K562 (cell line): Measurements from ENCODE around the gene KLHDC7B. TPM values are rescaled to one million over a fixed set of nuclear protein-coding genes. Genes with fewer than 3 reads are reported as not detected.
A peak's percentile ranks its signal among the peaks of the same experiment; 100 is the strongest.

Source experiments
- CC2D1A ChIP-seq: fragments of 450-650 bp; IDR thresholded peaks from 2 replicates; pipeline ENCODE4 v1.6.1; 2017; ENCODE audit warnings: mild to moderate bottlenecking
- CCAR2 ChIP-seq: fragments of 200-400 bp; formaldehyde crosslinking; IDR thresholded peaks from 2 replicates; pipeline ENCODE4 v1.6.1; 2017; ENCODE audit warnings: mild to moderate bottlenecking, low read depth, low read length
- CTCF ChIP-seq, 3 experiments: IDR thresholded peaks in 2 of 3; conservative IDR thresholded peaks in 1 of 3; 2 replicates each; pipeline ENCODE4 v1.5.1; 2011 to 2012; ENCODE audit warnings: low read length in 3 of 3, mild to moderate bottlenecking in 3 of 3, control low read depth in 2 of 3, improper control_type of control experiment in 1 of 3, inconsistent platforms in 1 of 3, low read depth in 1 of 3, mixed read lengths in 1 of 3, moderate library complexity in 1 of 3; ENCODE audit not compliant: insufficient read depth in 2 of 3
- ELF2 ChIP-seq: fragments of 250-450 bp; sonication (Bioruptor Pico); IDR thresholded peaks from 2 replicates; pipeline ENCODE4 v1.5.0; 2021; ENCODE audit warnings: mild to moderate bottlenecking
- ESRRA ChIP-seq: fragments of 450-650 bp; IDR thresholded peaks from 2 replicates; pipeline ENCODE4 v1.6.1; 2014; ENCODE audit warnings: low read depth, mild to moderate bottlenecking, moderate library complexity, borderline replicate concordance
- ETV1 ChIP-seq: fragments of 450-650 bp; conservative IDR thresholded peaks from 2 replicates; pipeline ENCODE4 v1.6.1; 2016; ENCODE audit warnings: missing genetic modification characterization, control low read depth, low read depth, missing compliant biosample characterization
- FOSL1 ChIP-seq: fragments of 200-800 bp; sonication (Bioruptor generic); conservative IDR thresholded peaks from 2 replicates; pipeline ENCODE4 v1.6.1; 2016; ENCODE audit warnings: missing genetic modification characterization, missing compliant biosample characterization
- GATA2 ChIP-seq: sonication (generic); formaldehyde crosslinking; IDR thresholded peaks from 2 replicates; pipeline ENCODE4 v1.4.0; 2020; ENCODE audit warnings: mild to moderate bottlenecking, missing genetic modification reagents
- KDM2B ChIP-seq: fragments of 250-450 bp; sonication (Bioruptor Pico); IDR thresholded peaks from 2 replicates; pipeline ENCODE4 v1.8.0; 2021; ENCODE audit warnings: mild to moderate bottlenecking, moderate library complexity
- MAX ChIP-seq: sonication (generic); formaldehyde crosslinking; IDR thresholded peaks from 2 replicates; pipeline ENCODE4 v1.9.0; 2022; ENCODE audit warnings: mild to moderate bottlenecking, missing genetic modification reagents
- MBD2 ChIP-seq: sonication (generic); IDR thresholded peaks from 2 replicates; pipeline ENCODE4 v1.6.1; 2016; ENCODE audit warnings: low read depth, borderline replicate concordance
- MED1 ChIP-seq: sonication (generic); formaldehyde crosslinking; IDR thresholded peaks from 2 replicates; pipeline ENCODE4 v1.8.1; 2023; ENCODE audit warnings: missing genetic modification reagents, borderline replicate concordance
- NEUROD1 ChIP-seq: fragments of 150-350 bp; IDR thresholded peaks from 2 replicates; pipeline ENCODE4 v1.6.1; 2014; ENCODE audit warnings: borderline replicate concordance, low read length, low read depth; ENCODE audit not compliant: partially characterized antibody
- PATZ1 ChIP-seq: fragments of 250-450 bp; sonication (Bioruptor Pico); IDR thresholded peaks from 2 replicates; pipeline ENCODE4 v1.5.0; 2020; ENCODE audit warnings: mild to moderate bottlenecking, borderline replicate concordance
- POLR2G ChIP-seq: fragments of 200-400 bp; formaldehyde crosslinking; IDR thresholded peaks from 2 replicates; pipeline ENCODE4 v1.6.1; 2017; ENCODE audit warnings: low read depth, mild to moderate bottlenecking, antibody characterized with exemption, low read length, moderate library complexity
- PYGO2 ChIP-seq: fragments of 450-650 bp; IDR thresholded peaks from 2 replicates; pipeline ENCODE4 v1.6.1; 2016; ENCODE audit warnings: mild to moderate bottlenecking, missing genetic modification characterization, moderate library complexity, missing compliant biosample characterization
- SP2 ChIP-seq: IDR thresholded peaks from 2 replicates; pipeline ENCODE4 v1.6.1; 2011; ENCODE audit warnings: mild to moderate bottlenecking, low read depth, low read length, moderate library complexity; ENCODE audit not compliant: poor library complexity, severe bottlenecking; ENCODE audit errors: extremely low read depth
- TAF9B ChIP-seq: fragments of 450-650 bp; IDR thresholded peaks from 2 replicates; pipeline ENCODE4 v1.6.1; 2018; ENCODE audit warnings: mild to moderate bottlenecking; ENCODE audit not compliant: partially characterized antibody
- TAL1 ChIP-seq: fragments of 450-650 bp; IDR thresholded peaks from 2 replicates; pipeline ENCODE4 v1.6.1; 2016; ENCODE audit warnings: mild to moderate bottlenecking
- TCF7L2 ChIP-seq: fragments of 150-350 bp; IDR thresholded peaks from 2 replicates; pipeline ENCODE4 v1.6.1; 2016; ENCODE audit warnings: low read depth, mild to moderate bottlenecking, low read length, moderate library complexity
- TEAD2 ChIP-seq: fragments of 450-650 bp; IDR thresholded peaks from 2 replicates; pipeline ENCODE4 v1.6.1; 2016; ENCODE audit warnings: missing genetic modification characterization, control low read depth, missing compliant biosample characterization
- TRIM24 ChIP-seq, 2 experiments: fragments of 450-650 bp; IDR thresholded peaks; 2 replicates each; pipeline ENCODE4 v1.6.1; 2016
- ZFP30 ChIP-seq: fragments of 250-450 bp; sonication (Bioruptor Pico); IDR thresholded peaks from 2 replicates; pipeline ENCODE4 v1.8.0; 2022; ENCODE audit warnings: moderate library complexity, mild to moderate bottlenecking, inconsistent platforms, borderline replicate concordance
- ZNF124 ChIP-seq: sonication (generic); formaldehyde crosslinking; IDR thresholded peaks from 2 replicates; pipeline ENCODE4 v1.8.1; 2022; ENCODE audit warnings: missing genetic modification reagents
- ZNF224 ChIP-seq: sonication (generic); formaldehyde crosslinking; IDR thresholded peaks from 2 replicates; pipeline ENCODE4 v1.8.0; 2022; ENCODE audit warnings: mild to moderate bottlenecking, missing genetic modification reagents
- polyA plus RNA-seq, 8 experiments: library from polyadenylated mRNA; depleted of rRNA in 4 of 8; stranded (reverse) in 5 of 8; unstranded in 3 of 8; fragments of >200 nt; fragmentation: Nextera tagmentation in 2 of 8; fragmentation: Illumina TruSeq in 1 of 8; extraction: Ambion mirVana in 2 of 8; extraction: Trizol in 1 of 8; gene quantifications; 2 replicates each; pipeline versions ENCODE4 v1.2.1 to v1.2.3, GENCODE V29; 2011 to 2014; ENCODE audit warnings: inconsistent platforms in 1 of 8, missing spikeins in 1 of 8
- total RNA-seq, 7 experiments: library from RNA; depleted of rRNA in 6 of 7; stranded (reverse); fragments of >200 nt in 6 of 7; fragmentation: Illumina TruSeq in 2 of 7; extraction: Trizol in 2 of 7; gene quantifications; 2 replicates each; pipeline versions ENCODE4 v1.2.1 to v1.2.3, GENCODE V29; 2011 to 2021; ENCODE audit warnings: low replicate concordance in 1 of 7

Gene KLHDC7B
- total and polyA plus RNA-seq, 9 of the 15 experiments (the other 6 are each of a cell fraction or from before 2014, with no cell fraction given) = 0.04 to 0.22 (median 0.05) TPM; not detected in 4

GRCh38 chr22:50544746-50545253 lies 899 bp upstream of the KLHDC7B start (continued):
- TF ChIP-seq CTCF (IDR thresholded peaks at IDR 0.05 in 2 of 3, conservative IDR thresholded peaks at IDR 0.05 in 1 of 3; ENCODE audit: insufficient read depth in 2 of 3, low read depth in 1 of 3, low read length in 3 of 3) (no peak), POLR2G (no peak), TAL1 (no peak), TRIM24 (IDR thresholded peaks at IDR 0.05) (no peak), NEUROD1 (no peak), MED1 (CRISPR knock-in tag) (no peak), ZNF224 (CRISPR knock-in tag) (no peak), CCAR2 (no peak), MAX (no peak), KDM2B (CRISPR knock-in tag) (no peak), FOSL1 (tag) (no peak), GATA2 (CRISPR knock-in tag) (no peak), PYGO2 (tag) (no peak), CC2D1A (peak; percentile 46; the same call in 1 of the 2 replicates), MBD2 (no peak), ESRRA (no peak), ETV1 (tag) (peak; percentile 34; the same call in 1 of the 2 replicates), ZFP30 (CRISPR knock-in tag) (no peak), PATZ1 (CRISPR knock-in tag) (no peak), TAF9B (no peak), SP2 (no peak), ZNF124 (CRISPR knock-in tag) (no peak), TCF7L2 (no peak), ELF2 (CRISPR knock-in tag) (no peak), TEAD2 (tag) (no peak)
